Stimulated activated CD4-positive, alpha-beta T cell treated with anti-CD3 and anti-CD28 coated beads, Interleukin-1b, Interleukin-23, amount 100 ng/mL, for 48 hours (primary cell): ENCODE measurements around the gene CKAP5.
"Not testable (repeated sequence)": the region's sequence is repeated elsewhere in the genome, so short reads cannot be mapped to it uniquely, and the experiment has no call there.

ENCODE experiments used
- DNase-seq: peaks from one replicate; pipeline ENCODE4 v3.0.0-alpha.2; 2020

The CKAP5 gene

GRCh38 chr11:46850829-46851380, 4.8 kb upstream of the CKAP5 start:
- DNase-seq: no peak

- DNase-seq: no peak
Observed at GRCh38 chr11:46849631-46850030, 3.6 kb upstream of the CKAP5 start.

- DNase-seq: no peak
Observed at GRCh38 chr11:46846510-46846830, 390 bp upstream of the CKAP5 start.

- no peak for DNase-seq
Observed at GRCh38 chr11:46845440-46845739, 690 bp downstream of the CKAP5 start.

GRCh38 chr11:46840116-46840515, 6.0 kb downstream of the CKAP5 start:
- DNase-seq: no peak

- no peak for DNase-seq
Observed at GRCh38 chr11:46838501-46838900, 7.6 kb downstream of the CKAP5 start.

GRCh38 chr11:46837860-46838259, 8.2 kb downstream of the CKAP5 start:
- no peak for DNase-seq

- DNase-seq: no peak
Observed at GRCh38 chr11:46836870-46837269, 9.2 kb downstream of the CKAP5 start.

- DNase-seq: no peak
Observed at GRCh38 chr11:46836431-46836830, 9.6 kb downstream of the CKAP5 start.

- DNase-seq: no peak
Observed at GRCh38 chr11:46835897-46836296, 10.2 kb downstream of the CKAP5 start.

GRCh38 chr11:46834821-46835220, 11.3 kb downstream of the CKAP5 start:
- DNase-seq: no peak

- DNase-seq: no peak
Observed at GRCh38 chr11:46832511-46833214, 13.4 kb downstream of the CKAP5 start.

- no peak for DNase-seq
Observed at GRCh38 chr11:46827995-46828394, 18.1 kb downstream of the CKAP5 start.

- peak; percentile 65 for DNase-seq
Observed at GRCh38 chr11:46826310-46827044, 19.6 kb downstream of the CKAP5 start.

- no peak for DNase-seq
Observed at GRCh38 chr11:46808799-46809431, 37.2 kb downstream of the CKAP5 start.

GRCh38 chr11:46801694-46802470, 44.2 kb downstream of the CKAP5 start:
- DNase-seq: no peak

GRCh38 chr11:46800177-46800576, 45.9 kb downstream of the CKAP5 start:
- DNase-seq: no peak

GRCh38 chr11:46799725-46800124, 46.4 kb downstream of the CKAP5 start:
- DNase-seq: not testable (repeated sequence)

- no peak for DNase-seq
Observed at GRCh38 chr11:46778416-46778815, 67.7 kb downstream of the CKAP5 start.

- no peak for DNase-seq
Observed at GRCh38 chr11:46776878-46777277, 69.2 kb downstream of the CKAP5 start.

GRCh38 chr11:46769636-46770221, 76.4 kb downstream of the CKAP5 start:
- no peak for DNase-seq

- no peak for DNase-seq
Observed at GRCh38 chr11:46766656-46767055, 79.4 kb downstream of the CKAP5 start.

- no peak for DNase-seq
Observed at GRCh38 chr11:46762248-46762647, 83.8 kb downstream of the CKAP5 start.
